Measurements from ENCODE around the gene DMC1. TPM values are rescaled to one million over a fixed set of nuclear protein-coding genes. Genes with fewer than 3 reads are reported as not detected.

Gene DMC1
- total and polyA plus RNA-seq, 2 of the 4 experiments (the other 2 are of a cell fraction) = 0.18 to 0.38 TPM

DNA sequence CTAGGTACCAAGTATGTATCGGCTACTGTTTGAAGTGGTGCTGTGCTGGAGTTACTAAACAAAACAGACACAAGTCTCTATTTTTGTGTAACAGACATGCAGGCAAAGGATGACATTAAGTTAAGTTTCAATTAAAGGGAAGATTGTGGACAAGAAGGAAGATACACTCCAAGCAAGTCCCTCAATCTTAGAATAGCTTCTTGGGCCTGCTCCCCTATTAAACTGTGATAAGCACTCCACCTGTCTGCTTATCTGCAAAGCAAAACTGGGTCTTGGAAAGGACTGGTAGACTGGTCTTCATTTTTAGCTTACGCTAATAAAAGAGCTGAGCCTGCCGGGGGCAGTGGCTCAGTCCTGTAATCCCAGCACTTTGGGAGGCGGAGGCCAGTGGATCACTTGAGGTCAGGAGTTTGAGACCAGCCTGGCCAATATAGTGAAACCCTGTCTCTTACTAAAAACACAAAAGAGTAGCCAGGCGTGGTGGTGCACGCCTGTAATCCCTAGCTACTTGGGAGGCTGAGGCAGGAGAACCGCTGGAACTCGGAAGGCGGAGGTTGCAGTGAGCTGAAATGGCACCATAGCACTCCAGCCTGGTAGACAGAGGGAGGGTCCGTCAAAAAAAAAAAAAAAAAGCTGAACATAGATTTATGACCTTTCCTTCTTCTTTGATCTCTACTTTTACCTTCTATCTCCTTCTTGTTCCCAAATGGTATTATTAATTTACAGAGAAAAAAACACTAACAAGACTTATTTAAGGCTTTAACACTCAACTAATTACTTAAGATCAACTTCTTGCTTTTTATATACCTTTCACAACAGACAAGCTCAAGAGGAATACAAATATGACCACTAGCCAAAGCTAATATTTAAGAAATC lies 67.9 kb downstream of the DMC1 start:
- dilution Hi-C loops (cut with HindIII; ENCODE audit: low sequenced_read_pairs, unreplicated experiment) (no loop called here), intact Hi-C loops (cut with micrococcal nuclease) (loop anchor here (5.0 kb wide), 1 partner anchor 70 kb away; the partner anchor contains the start of gene DMC1), in situ Hi-C loops (cut with MboI; ENCODE audit: low sequenced_read_pairs) (no loop called here)
- no peak overlapping the region for H3K14ac ChIP-seq (replicated peaks; ENCODE audit: low read depth, low read length)
- no peak overlapping the region for H2BK5ac ChIP-seq (ENCODE audit: low read depth, low read length, poor library complexity, severe bottlenecking)
- WGBS, 2 experiments (ENCODE audit: extremely low coverage in 2 of 2, insufficient read length in 1 of 2) = 85% methylated on average over 4 of the region's 10 CpGs; no CpG with 5 or more reads in 1 of the 2 experiments
- no peak overlapping the region for H4K8ac ChIP-seq (ENCODE audit: low read depth in 2 of 2, low read length in 2 of 2)
- H2BK15ac ChIP-seq (ENCODE audit: low read depth, low read length) = no peak overlapping the region
- peaks cover 9% of the 10 kb centered on the region for H3K4me1 ChIP-seq (ENCODE audit: control insufficient read depth, insufficient read depth, low read length)
- POLR2A ChIA-PET (ENCODE audit: unreplicated experiment) = interaction anchor here (0.5 to 0.6 kb wide), 3 partner anchors 40 to 407 kb away, joined by 3 to 4 read pairs (median 3); no protein-coding TSS in a partner anchor
- H3K4me2 ChIP-seq (ENCODE audit: low read depth, low read length) = no peak overlapping the region
- H3K27ac ChIP-seq (ENCODE audit: insufficient read depth, low read length) = no peak overlapping the region
- H3K4me3 ChIP-seq (ENCODE audit: insufficient read depth, low read depth, low read length) = no peak overlapping the region
- no peak overlapping the region for H2BK20ac ChIP-seq (ENCODE audit: low read depth, low read length)
- H3K9me1 ChIP-seq (ENCODE audit: insufficient read depth, low read length) = 0 out of 2 replicates have a peak, but pooled peaks cover 2% of the 10 kb centered on the region
- H3K18ac ChIP-seq (ENCODE audit: low read depth, low read length) = no peak overlapping the region
- H4K20me1 ChIP-seq (ENCODE audit: insufficient read depth, low read length) = peaks cover 79% of the 10 kb centered on the region
- H3K36me3 ChIP-seq (ENCODE audit: control insufficient read depth, insufficient read depth, low read length) = peaks cover 44% of the 10 kb centered on the region
- no peak overlapping the region for H3K56ac ChIP-seq (ENCODE audit: extremely low read depth, insufficient read depth, low read length)
- peaks cover 0 to 28% of the 10 kb centered on the region in 2 experiments; a peak in 3 of 4 replicates for H3K79me1 ChIP-seq (ENCODE audit: low read depth in 1 of 2, low read length in 2 of 2)
- H3K27me3 ChIP-seq (ENCODE audit: control insufficient read depth, insufficient read depth, low read length) = no peaks in the 10 kb centered on the region
- H2BK120ac ChIP-seq (ENCODE audit: low read depth, low read length) = no peak overlapping the region
- no peak overlapping the region for H2AFZ ChIP-seq (replicated peaks; ENCODE audit: low read length, poor library complexity)
- CTCF ChIA-PET = interaction anchor here (1.3 kb wide), 1 partner anchor 11 kb away, joined by 5 read pairs; no protein-coding TSS in a partner anchor
- no peak overlapping the region for H4K91ac ChIP-seq (ENCODE audit: insufficient read depth, low read depth, low read length)
- H2AK5ac ChIP-seq (ENCODE audit: low read depth, low read length) = no peak overlapping the region
- no peaks in the 10 kb centered on the region for H3K9me3 ChIP-seq (ENCODE audit: control insufficient read depth, insufficient read depth, low read length)
- no TSS peak for BruUV-seq (replicated peaks)
- H2AK9ac ChIP-seq (replicated peaks; ENCODE audit: low read depth, low read length, poor library complexity) = no peak overlapping the region
- H3K9ac ChIP-seq (ENCODE audit: low read depth, low read length) = no peak overlapping the region
- DNase-seq (no peak), ATAC-seq (ENCODE audit: low read depth) (no peak)
- H3K23ac ChIP-seq (ENCODE audit: low read depth, low read length) = peak overlapping the region; percentile 34; the same call in 1 of the 2 replicates
- H3K4ac ChIP-seq (ENCODE audit: low read depth, low read length) = no peak overlapping the region
- no peak for TF ChIP-seq RFX5 (IDR thresholded peaks at IDR 0.05; ENCODE audit: low read depth, low read length)
- no peak overlapping the region for H4K5ac ChIP-seq (ENCODE audit: low read depth, low read length)
